HG03025 (cell line): ENCODE measurements around the gene RIPK3.
"Not testable (repeated sequence)": the region's sequence is repeated elsewhere in the genome, so short reads cannot be mapped to it uniquely, and the experiment has no call there.

Experiments used
- ATAC-seq: cut with Tn5 transposase; IDR thresholded peaks from one replicate; pipeline ENCODE4 v1.9.1; 2021; ENCODE audit warnings: mild to moderate bottlenecking, moderate library complexity; ENCODE audit not compliant: unreplicated experiment, low FRiP score

RIPK3 gene

DNA sequence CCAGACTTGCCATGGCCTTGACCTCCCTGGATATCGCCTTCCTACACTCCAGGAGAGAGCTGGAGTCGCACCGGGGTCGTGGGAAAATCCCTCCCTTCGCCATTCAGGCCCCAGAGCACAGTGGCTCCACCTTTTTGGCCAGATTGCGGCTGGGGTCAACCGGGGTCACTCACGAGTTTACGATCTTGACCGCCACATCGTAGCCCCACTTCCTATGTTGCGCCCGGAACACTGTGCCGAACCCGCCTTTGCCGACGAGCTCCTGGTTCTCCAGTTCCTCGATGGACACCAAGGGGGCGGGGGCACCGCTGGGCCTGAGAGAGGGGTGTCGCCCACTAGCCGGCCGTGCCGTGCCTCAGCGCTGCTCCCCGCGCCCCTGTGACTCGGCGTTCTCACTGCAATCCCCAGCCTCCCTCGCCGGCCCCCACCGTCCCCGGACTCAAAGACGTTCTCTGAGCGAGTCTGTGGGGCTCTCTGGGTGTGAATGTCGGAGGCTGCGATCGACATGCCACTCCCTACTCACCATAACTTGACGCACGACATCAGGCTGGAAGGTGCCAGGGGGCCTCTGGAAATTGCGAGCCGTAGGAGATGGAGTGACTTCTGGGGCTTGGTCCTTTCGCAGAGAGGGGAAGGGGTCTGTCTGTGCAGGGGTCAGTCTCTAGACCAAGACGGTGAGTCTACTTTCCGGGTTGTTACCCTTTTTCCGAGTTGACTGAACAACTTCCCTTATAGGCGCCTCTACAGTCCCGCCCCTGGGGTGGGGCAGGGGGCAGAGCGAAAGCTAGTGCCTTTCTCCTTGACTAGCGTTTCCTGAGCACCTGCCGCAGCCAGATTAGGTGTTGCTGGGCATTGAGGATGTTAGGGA lies at the start of gene RIPK3:
RIPK3 (minus strand) TSS at position 708 of the 868 bp plus-strand sequence; CDS start at position 543, 165 bp downstream.
- peak; percentile 67 for ATAC-seq

DNA sequence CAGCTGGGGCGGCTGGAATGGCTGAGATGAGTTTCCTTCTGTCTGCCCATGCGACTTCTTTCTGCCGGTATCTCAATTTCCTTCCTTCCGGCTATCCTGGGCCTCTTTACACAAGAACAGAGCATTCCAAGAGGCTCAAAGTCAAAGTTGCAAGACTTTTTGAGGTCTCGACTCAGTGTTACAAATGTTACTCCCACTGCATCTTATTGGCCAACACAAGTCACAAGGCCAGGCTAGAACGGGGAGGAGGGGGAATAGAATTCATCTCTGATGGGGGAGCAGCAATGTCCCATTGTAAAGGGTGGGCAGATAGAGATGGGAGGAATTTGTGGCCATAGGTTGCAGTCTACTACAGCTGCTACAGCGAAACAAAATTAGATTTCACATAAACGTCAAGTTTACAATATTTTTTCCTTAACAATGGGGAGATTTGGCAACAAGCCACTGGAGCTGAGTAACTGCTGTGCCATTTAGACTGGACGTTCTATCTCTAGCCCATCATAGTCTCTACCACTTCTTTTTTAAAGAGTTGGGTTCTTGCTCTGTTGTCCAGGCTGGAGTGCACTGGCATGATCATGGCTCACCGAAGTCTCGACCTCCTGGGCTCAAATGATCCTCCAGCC lies 49.5 kb upstream of the RIPK3 start:
- ATAC-seq = no peak

DNA sequence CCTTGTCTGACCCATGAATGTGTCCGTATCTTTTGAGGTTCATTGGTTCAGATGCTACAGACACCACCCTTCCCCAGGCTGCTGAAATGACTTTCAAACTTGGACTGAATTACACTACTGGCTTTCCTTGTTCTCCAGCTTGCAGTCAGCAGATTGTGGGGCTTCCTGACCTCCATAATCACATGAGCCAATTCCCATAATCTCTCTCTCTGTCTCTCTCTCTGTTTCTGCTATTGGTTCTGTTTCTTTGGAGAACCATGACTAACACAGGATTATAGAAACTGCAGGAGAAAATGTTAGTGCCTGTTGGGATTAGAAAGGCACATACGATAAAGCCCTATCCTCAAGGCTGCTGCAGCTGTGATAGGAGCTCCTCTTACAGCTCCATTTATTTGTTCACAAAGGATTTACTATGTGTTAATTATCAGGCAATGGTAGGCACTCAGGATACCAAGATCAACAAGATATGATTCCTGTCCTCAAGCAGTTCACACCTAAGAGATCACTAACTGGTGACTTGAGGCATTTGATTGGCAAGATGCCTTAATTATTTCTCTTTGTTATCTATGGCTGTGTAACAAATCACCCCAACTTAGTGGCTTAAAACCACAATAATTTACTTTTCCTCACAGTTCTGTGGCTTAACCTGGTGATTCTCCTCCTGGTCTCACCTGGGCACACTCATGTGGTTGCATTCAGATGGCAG lies 48.8 kb upstream of the RIPK3 start:
- ATAC-seq = no peak

DNA sequence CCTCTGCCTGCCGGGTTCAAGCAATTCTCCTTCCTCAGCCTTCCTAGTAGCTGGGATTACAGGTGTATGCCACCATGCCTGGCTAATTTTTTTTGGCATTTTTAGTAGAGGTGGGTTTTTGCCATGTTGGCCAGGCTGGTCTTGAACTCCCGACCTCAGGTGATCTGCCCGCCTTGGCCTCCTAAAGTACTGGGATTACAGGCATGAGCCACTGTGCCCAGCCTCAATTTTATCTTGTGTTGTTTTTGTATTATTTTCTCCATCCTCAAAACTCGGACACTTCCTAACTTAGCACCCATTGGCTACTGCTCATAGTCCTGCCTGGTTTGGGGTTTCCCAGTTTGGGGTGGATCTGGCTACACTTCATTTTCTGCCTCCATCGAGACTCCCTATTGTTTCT lies 47.8 kb upstream of the RIPK3 start:
- ATAC-seq = not testable (repeated sequence)

DNA sequence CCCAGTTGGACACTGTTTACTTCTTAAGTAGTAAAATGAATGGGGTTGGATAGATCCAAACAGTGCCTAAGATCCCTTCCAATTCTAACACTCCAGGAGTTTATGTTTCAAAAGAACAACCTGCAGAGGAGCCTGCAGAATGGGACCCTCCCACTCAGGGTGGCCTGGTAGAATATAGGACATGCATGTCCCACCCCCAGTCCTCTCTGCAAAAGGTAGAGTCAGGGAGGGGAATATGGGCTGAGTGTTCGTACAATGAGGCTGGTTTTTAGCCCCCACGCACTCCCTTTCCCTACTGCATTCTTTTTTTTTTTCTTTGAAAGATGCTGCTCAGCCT lies 47.2 kb upstream of the RIPK3 start:
- no peak for ATAC-seq

DNA sequence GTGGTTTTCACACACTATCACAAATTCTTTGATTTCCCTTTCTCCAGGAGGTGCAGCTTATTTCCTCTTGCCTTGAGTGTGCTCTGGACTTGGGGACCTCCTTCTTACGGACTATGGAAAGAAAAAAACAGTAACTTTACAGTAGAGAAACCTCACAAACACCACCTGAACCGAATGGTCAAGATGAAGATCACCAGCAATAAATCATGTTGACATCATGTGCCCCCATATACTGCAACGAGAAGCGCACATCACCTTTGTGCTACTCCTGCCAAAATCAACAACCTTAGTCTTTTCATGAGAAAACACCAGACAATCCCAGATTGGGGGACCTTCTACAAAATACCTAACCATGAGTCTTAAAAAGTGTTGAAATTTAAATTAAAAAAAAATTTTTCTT lies 45.7 kb upstream of the RIPK3 start:
- no peak for ATAC-seq

DNA sequence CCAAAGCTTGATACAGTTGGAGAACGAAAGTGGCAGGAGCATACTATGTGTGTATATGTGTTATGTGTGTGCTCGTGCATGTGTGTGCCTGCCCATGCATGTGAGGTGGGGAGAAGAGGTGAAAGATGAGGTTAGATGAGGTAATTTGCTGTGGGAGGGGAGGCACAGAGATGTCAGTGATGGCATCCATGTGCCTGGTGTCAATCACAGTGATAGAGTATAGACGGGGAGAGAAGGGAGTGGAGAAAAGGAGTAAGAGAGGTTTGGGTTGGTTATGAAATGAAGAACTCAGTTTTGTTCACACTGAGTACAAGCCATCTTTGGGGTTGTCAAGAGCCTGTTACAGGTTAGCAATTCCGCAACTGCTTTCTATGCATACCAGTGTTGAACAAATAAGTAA lies 44.4 kb upstream of the RIPK3 start:
- ATAC-seq = no peak

DNA sequence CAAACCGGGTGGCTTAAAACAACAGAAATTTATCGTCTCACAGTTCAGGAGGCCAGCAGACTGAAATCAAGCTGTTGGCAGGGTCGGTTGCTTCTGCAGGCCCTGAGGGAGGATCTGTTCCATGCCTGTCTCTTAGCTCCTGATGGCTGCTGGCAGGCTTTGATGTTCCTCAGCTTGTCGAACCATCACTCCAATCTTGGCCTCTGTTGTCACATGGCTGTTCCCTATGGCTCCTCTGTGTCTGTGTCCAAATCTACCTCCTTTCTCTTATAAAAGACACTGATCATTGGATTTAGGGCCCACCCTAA lies 42.2 kb upstream of the RIPK3 start:
- ATAC-seq = no peak

DNA sequence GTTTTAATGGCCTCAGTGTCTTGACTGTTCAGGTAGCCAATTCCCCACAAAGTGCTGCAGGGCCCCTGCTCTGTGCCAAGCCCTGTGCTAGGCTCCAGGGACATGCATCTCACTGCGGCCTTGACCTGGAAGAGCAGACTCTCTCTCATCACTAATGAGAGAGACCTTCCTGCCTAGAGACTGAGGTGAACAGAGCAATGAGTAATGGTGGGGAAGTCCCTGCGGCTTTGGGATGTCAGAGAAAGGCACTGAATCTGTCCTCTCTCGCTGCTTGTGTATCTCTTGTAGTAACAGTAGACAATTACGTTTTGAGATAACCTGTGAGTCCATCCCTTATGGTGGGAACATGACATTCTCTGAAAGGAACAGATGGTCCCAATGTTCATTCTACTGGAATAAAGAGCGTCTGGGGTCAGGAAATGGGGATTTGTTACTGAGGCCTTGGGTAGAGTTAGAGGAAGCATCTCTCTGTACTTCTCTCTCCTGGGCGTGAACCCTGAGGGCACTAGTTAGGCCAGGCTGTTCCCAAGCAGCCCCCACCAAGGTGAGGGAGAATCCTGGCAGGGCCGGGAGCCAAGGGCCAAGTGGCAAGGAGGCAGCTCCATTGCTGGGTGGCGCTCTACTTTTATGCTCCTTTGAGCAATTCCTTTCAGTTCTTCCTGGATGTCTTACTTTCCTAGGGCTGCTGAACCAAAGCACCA lies 41.7 kb upstream of the RIPK3 start:
- no peak for ATAC-seq

DNA sequence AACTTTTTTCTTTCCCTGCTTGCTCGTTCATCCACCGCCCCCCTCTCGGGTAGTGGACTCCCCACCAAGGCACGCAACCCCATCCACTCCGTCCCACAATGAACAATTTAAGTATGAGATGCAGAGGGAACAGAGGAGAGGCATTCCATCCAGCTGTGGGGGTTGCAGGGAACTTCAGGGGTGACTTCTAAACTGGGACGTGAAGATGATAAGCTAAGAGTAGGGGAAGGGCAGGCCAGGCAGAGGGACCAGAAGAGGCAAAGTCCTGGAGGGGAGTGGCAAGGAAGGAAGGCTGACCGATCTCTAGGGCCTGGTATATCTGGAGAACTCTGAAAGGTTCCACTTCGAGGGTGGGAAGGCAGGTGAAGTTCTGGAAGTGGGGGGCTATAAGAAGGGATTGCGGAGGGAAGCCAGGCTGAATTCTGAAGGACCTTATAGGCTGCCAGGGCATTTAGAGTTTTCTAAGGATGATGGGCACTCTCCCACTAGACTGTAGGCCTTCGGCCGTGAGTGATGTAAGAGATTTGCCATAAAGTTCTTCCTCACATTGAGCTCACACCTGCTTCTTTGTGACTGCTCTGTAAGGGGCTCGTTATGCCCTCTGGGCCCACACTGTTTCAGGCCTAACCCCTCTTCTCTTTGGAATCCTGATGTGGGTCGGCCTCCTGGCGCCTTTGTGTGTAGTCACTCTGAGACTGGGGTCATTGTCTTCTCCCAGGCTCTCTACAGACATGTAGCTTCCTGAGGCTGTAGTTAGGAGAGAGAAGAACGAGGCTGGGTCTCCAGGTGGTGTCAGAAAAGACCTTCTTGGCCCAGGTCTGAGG lies 40.3 kb upstream of the RIPK3 start:
- no peak for ATAC-seq

DNA sequence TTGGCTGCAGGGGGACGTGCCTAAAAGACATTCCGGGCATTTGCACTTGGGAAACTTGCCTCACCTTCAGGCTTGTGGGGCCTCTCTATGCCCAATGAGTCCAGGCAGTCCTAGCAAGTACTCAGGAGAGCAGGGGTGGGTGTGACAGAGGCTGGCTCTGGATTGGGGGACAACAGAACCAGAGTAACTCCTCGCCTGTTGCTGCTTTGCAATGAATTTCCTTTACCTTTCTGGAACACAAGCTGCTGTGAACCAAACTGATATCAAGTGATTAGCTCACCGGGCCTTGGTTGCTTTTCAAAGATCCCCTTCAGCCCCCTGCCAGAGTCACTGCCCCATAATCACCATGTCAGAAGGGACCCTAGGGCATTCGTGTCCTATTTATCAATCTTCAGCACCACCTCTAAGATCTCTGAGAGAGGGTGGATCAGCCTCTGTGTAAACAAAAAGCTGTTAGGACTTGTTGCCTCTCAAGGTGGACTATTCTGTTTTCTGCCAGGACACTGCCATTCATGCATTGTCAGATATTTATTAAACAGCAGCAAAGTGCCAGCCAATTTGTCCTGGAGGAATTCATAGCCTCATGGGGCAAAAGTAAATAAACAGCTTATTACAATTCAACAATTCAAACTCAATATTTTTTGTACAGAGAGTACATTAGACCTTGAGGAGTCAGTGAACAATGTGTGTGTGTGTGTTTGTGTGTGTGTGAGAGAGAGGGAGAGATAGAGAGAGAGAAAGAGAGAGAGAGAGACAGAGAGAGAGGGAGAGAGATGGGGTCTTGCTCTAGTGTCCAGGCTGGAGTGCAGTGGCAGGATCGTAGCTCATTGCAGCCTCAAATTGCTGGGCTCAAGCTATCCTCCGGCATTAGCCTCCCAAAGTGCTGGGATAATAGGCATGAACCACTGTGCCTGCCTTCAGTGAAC lies 39.5 kb upstream of the RIPK3 start:
- no peak for ATAC-seq

DNA sequence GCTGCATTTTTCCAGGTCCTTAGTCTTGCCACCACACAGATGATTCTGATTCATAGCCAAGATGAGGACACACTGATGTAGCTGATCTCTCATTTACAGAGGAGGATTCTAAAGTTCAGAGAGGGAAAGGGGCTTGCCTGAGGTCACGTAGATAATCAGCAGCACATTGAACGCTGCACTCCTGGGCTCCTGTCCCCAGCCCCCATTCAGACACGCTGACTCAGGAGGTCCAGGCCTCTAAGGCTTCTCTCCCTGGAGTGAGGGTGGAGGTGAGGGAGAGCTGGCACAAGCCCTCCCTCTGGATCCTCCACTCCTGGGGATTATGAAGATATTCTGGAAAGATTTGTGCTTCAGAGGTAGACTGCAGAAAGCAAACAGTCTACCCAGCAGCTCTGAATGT lies 38.5 kb upstream of the RIPK3 start:
- ATAC-seq = no peak

DNA sequence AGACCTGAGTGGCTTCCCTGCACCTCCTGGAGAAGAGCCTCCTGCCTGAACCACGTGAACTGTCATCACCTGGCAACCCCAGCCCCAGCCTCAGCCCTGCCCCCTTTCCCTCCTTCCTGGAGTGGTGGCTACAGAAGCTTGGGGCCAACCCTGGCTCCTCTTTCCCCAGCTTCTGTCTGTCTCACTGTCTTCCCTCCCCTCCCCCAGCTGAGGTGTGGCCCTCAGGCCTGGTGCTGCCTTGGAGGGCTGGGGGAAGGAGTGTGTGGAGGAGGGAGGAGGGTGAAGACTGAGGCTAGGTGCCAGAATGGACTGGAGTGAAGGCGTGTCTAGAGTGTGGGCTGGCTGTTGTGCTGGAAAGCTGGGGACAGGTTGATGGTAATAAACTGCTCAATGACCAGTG lies 37.9 kb upstream of the RIPK3 start:
- ATAC-seq = no peak

DNA sequence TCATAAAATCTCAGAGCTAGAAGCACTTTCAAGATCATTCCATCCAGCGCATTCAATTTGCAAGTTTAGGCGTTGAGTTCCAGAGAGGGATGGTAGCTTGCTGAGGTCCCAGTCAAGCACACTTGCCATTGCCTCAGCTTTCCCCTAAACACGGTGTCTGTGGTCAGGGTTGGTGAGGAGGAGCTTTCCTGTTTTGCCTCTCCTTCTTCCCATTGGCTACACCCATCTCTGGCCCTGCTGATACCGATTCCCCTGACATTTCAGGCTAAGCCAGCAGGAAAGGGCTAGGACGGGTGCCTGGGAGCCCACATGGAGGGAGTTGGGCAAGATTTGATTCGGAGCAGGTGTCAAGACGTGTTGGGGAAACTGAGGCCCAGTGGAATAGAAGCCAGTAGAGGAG lies 37.3 kb upstream of the RIPK3 start:
- ATAC-seq = no peak

DNA sequence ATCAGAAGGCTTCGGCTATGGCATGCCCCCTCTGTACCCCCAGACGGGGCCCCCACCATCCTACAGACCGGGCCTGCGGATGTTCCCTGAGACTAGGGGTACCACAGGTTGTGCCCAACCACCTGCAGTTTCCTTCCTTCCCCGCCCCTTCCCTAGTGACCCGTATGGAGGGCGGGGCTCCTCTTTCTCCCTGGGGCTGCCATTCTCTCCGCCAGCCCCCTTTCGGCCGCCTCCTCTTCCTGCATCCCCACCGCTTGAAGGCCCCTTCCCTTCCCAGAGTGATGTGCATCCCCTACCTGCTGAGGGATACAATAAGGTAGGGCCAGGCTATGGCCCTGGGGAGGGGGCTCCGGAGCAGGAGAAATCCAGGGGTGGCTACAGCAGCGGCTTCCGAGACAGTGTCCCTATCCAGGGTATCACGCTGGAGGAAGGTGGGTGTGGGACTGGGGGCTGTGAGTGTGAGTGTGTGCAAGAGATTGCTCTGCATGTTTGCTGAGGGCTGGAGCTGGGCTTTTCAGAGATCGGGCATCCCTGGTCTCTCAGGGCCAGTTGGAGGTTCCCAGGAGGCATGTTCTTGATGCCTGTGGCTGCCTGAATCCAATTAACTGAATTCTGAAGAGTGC lies 36.8 kb upstream of the RIPK3 start:
- ATAC-seq = no peak

DNA sequence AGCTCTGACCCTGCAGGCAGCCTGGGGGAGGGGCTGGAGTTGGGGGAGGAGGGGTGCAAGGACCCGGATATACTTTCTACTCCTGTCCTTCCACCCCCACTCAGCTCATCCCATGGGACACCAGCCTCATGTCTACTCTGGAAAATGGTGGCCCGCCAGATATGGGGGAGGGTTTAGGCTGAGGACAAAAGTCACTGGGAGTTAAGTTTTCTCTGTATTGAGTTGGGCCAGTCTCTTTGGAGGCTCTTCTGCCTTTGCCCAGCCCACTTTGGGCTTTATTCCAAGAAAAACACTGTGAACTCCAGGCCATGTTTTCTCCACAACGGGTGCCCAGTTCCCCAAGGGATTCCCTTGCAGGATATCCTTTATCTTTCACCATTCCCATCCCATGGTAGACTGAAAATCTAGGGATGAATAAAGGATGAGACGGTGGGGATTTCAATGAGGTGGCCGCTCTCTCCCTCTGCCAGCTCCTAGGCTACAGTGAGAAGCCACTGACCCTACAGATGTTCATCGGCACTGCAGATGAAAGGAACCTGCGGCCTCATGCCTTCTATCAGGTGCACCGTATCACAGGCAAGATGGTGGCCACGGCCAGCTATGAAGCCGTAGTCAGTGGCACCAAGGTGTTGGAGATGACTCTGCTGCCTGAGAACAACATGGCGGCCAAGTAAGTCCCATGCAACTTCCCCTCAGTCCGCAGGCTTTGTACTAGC lies 33.1 kb upstream of the RIPK3 start:
- no peak for ATAC-seq

DNA sequence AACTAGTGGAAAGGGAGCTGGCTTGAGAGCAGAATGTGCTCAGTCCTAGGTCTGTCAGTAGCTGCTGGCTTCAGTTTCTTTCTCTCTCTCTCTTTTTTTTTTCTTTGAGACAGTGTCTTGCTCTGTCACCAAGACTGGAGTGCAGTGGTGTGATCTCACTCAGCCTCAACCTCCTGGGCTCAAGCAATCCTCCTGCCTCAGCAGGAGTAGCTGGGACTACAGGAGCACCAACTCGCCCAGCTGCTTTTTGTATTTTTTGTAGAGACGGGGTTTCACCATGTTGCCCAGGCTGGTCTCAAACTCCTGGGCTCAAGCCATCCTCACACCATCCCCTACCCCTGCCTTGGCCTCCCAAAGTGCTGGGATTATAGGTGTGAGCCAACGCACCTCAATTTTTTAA lies 31.8 kb upstream of the RIPK3 start:
- not testable (repeated sequence) for ATAC-seq

DNA sequence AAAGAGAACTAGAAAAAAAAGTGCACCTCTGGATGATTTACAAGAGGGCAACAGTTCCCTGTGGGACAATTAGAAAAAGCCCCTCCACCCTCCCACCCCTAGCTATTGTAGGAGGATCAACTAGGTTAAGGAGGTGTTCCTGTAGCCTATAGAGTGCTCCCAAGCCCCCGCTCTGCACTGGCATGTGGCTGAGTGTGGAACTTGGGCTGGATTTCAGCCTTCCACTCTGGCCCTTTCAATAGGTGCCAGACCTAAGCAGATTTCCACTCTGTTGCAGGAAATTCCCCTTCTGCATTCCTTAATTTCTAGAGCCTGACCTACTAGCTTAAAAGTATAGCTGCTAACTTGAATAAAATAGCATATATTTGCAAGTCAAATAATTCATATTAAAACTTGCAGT lies 31.0 kb upstream of the RIPK3 start:
- no peak for ATAC-seq
